IMR-90 (cell line): ENCODE measurements around the gene CPLX1. TPM values are rescaled to one million over a fixed set of nuclear protein-coding genes. Genes with fewer than 3 reads are reported as not detected.

Experiments
- ATAC-seq: fragments of 200-7000 bp; cut with Tn5 transposase; 2 replicates; pipeline ENCODE4 v1.9.1; 2020; ENCODE audit warnings: low read depth, mild to moderate bottlenecking, moderate library complexity
- BruUV-seq: library from RNA; stranded (reverse); fragments of 400-500 nt; replicated peaks from 2 replicates; lab custom pipeline; 2021; lab: Mats Ljungman, UMichigan
- CTCF ChIA-PET: fragments of 300-600 bp; formaldehyde crosslinking; extraction: SDS; loops from one replicate; lab custom pipeline; 2021; ENCODE audit warnings: antibody characterized with exemption; lab: Yijun Ruan, JAX
- POLR2A ChIA-PET: fragments of 300-600 bp; sonication (Branson Sonifier 250); formaldehyde crosslinking; loops from one replicate; lab custom pipeline; 2022; ENCODE audit warnings: antibody characterized with exemption; ENCODE audit not compliant: unreplicated experiment; lab: Charles Lee
- DNase-seq: peaks from one replicate; pipeline ENCODE4 v3.0.0; 2013
- H2AFZ ChIP-seq: replicated peaks from 2 replicates; pipeline ENCODE3; 2013; ENCODE audit warnings: low read length, mild to moderate bottlenecking; ENCODE audit not compliant: poor library complexity
- H2AK5ac ChIP-seq: 2 replicates; pipeline ENCODE4 v1.6.1; 2013; ENCODE audit warnings: low read depth, low read length, inconsistent platforms
- H2AK9ac ChIP-seq: replicated peaks from 2 replicates; pipeline ENCODE3; 2013; ENCODE audit warnings: mild to moderate bottlenecking, low read depth, low read length, moderate library complexity; ENCODE audit not compliant: poor library complexity
- H2BK120ac ChIP-seq: 2 replicates; pipeline ENCODE4 v1.6.1; 2013; ENCODE audit warnings: low read depth, low read length, inconsistent platforms
- H2BK15ac ChIP-seq: 3 replicates; pipeline ENCODE4 v1.6.1; 2013; ENCODE audit warnings: low read depth, low read length, inconsistent platforms
- H2BK20ac ChIP-seq: 2 replicates; pipeline ENCODE4 v1.6.1; 2013; ENCODE audit warnings: low read depth, mild to moderate bottlenecking, inconsistent platforms, low read length, moderate library complexity
- H2BK5ac ChIP-seq: 2 replicates; pipeline ENCODE4 v1.6.1; 2013; ENCODE audit warnings: mild to moderate bottlenecking, low read depth, low read length, inconsistent platforms; ENCODE audit not compliant: poor library complexity, severe bottlenecking
- H3K14ac ChIP-seq: replicated peaks from 2 replicates; pipeline ENCODE4 v1.6.1; 2013; ENCODE audit warnings: low read depth, low read length, inconsistent platforms
- H3K18ac ChIP-seq: 2 replicates; pipeline ENCODE4 v1.6.1; 2013; ENCODE audit warnings: low read depth, low read length, control low read depth
- H3K23ac ChIP-seq: 2 replicates; pipeline ENCODE4 v1.6.1; 2013; ENCODE audit warnings: low read depth, low read length, inconsistent platforms
- H3K27ac ChIP-seq: 2 replicates; pipeline ENCODE4 v1.5.1; 2013; ENCODE audit warnings: mild to moderate bottlenecking, control low read depth, low read length; ENCODE audit not compliant: insufficient read depth
- H3K27me3 ChIP-seq: 2 replicates; pipeline ENCODE4 v1.6.1; 2013; ENCODE audit warnings: low read length; ENCODE audit not compliant: control insufficient read depth, insufficient read depth
- H3K36me3 ChIP-seq: 2 replicates; pipeline ENCODE4 v1.6.1; 2013; ENCODE audit warnings: low read length, mixed read lengths; ENCODE audit not compliant: control insufficient read depth, insufficient read depth
- H3K4ac ChIP-seq: 2 replicates; pipeline ENCODE4 v1.6.1; 2013; ENCODE audit warnings: low read depth, low read length, inconsistent platforms
- H3K4me1 ChIP-seq: 2 replicates; pipeline ENCODE4 v1.6.1; 2013; ENCODE audit warnings: low read length, mixed read lengths; ENCODE audit not compliant: control insufficient read depth, insufficient read depth
- H3K4me2 ChIP-seq: 2 replicates; pipeline ENCODE4 v1.6.1; 2013; ENCODE audit warnings: low read depth, mild to moderate bottlenecking, control low read depth, low read length, moderate library complexity
- H3K4me3 ChIP-seq: 2 replicates; pipeline ENCODE4 v1.5.1; 2013; ENCODE audit warnings: low read depth, mild to moderate bottlenecking, control low read depth, low read length, moderate library complexity; ENCODE audit not compliant: insufficient read depth
- H3K56ac ChIP-seq: 2 replicates; pipeline ENCODE4 v1.6.1; 2013; ENCODE audit warnings: low read length, inconsistent platforms; ENCODE audit not compliant: insufficient read depth; ENCODE audit errors: extremely low read depth
- H3K79me1 ChIP-seq, 2 experiments: 2 replicates each; pipeline ENCODE4 v1.6.1; 2013; ENCODE audit warnings: low read length in 2 of 2, inconsistent platforms in 1 of 2, low read depth in 1 of 2
- H3K9ac ChIP-seq: 2 replicates; pipeline ENCODE4 v1.6.1; 2013; ENCODE audit warnings: low read depth, low read length, control low read depth
- H3K9me1 ChIP-seq: 2 replicates; pipeline ENCODE4 v1.6.1; 2013; ENCODE audit warnings: low read length, inconsistent platforms; ENCODE audit not compliant: insufficient read depth
- H3K9me3 ChIP-seq: 2 replicates; pipeline ENCODE4 v1.6.1; 2013; ENCODE audit warnings: low read length; ENCODE audit not compliant: control insufficient read depth, insufficient read depth
- H4K20me1 ChIP-seq: 2 replicates; pipeline ENCODE4 v1.6.1; 2013; ENCODE audit warnings: low read length, inconsistent platforms; ENCODE audit not compliant: insufficient read depth
- H4K5ac ChIP-seq: 2 replicates; pipeline ENCODE4 v1.6.1; 2013; ENCODE audit warnings: mild to moderate bottlenecking, low read depth, low read length, control low read depth
- H4K8ac ChIP-seq, 2 experiments: 2 replicates each; pipeline ENCODE4 v1.6.1; 2013; ENCODE audit warnings: low read depth in 2 of 2, low read length in 2 of 2, control low read depth in 1 of 2, inconsistent platforms in 1 of 2
- H4K91ac ChIP-seq: 2 replicates; pipeline ENCODE4 v1.6.1; 2013; ENCODE audit warnings: low read depth, low read length, inconsistent platforms; ENCODE audit not compliant: insufficient read depth
- BHLHE40 ChIP-seq: fragments of 150-350 bp; IDR thresholded peaks from 2 replicates; pipeline ENCODE4 v1.6.1; 2016; ENCODE audit warnings: mild to moderate bottlenecking, low read depth, low read length
- FOS ChIP-seq: fragments of 150-350 bp; IDR thresholded peaks from 2 replicates; pipeline ENCODE4 v1.6.1; 2016; ENCODE audit warnings: low read depth, low read length
- MAFK ChIP-seq: IDR thresholded peaks from 2 replicates; pipeline ENCODE4 v1.6.1; 2012; ENCODE audit warnings: low read depth, low read length, improper control_type of control experiment
- MAZ ChIP-seq: IDR thresholded peaks from 2 replicates; pipeline ENCODE4 v1.6.1; 2012; ENCODE audit warnings: low read depth, mild to moderate bottlenecking, low read length, improper control_type of control experiment, moderate library complexity, borderline replicate concordance
- NFE2L2 ChIP-seq: fragments of 150-350 bp; IDR thresholded peaks from 2 replicates; pipeline ENCODE4 v1.6.1; 2016; ENCODE audit warnings: low read depth, mild to moderate bottlenecking, low read length
- POLR2A ChIP-seq: IDR thresholded peaks from 2 replicates; pipeline ENCODE4 v1.6.1; 2012; ENCODE audit warnings: mild to moderate bottlenecking, low read depth, low read length
- RAD21 ChIP-seq: IDR thresholded peaks from 2 replicates; pipeline ENCODE4 v1.6.1; 2012; ENCODE audit warnings: low read length, improper control_type of control experiment
- RCOR1 ChIP-seq: IDR thresholded peaks from 2 replicates; pipeline ENCODE4 v1.6.1; 2012; ENCODE audit warnings: mild to moderate bottlenecking, low read length, improper control_type of control experiment; ENCODE audit not compliant: insufficient replicate concordance
- WGBS, 2 experiments: methylation state at CpG; one replicate each; pipeline versions ENCODE4 v1.1.5 to v1.1.7; 2013; ENCODE audit warnings: missing lambda C conversion rate in 2 of 2; ENCODE audit not compliant: insufficient read length in 1 of 2; ENCODE audit errors: extremely low coverage in 2 of 2; 5-methylcytosine and 5-hydroxymethylcytosine counted together
- dilution Hi-C: fragments of 300-500 bp; cut with HindIII; formaldehyde crosslinking; loops from one replicate; pipeline ENCODE4 v1.14.3; 2018; ENCODE audit warnings: low sequenced_read_pairs; ENCODE audit not compliant: unreplicated experiment
- in situ Hi-C: fragments of 300-500 bp; cut with MboI; formaldehyde crosslinking; loops from 3 replicates; pipeline ENCODE4 v1.14.3; 2019; ENCODE audit warnings: low sequenced_read_pairs, inconsistent platforms, mixed read lengths
- intact Hi-C: fragments of 100-400 bp; cut with micrococcal nuclease; formaldehyde crosslinking; loops from 2 replicates; pipeline ENCODE4 v1.10.0; 2022
- polyA plus RNA-seq, 3 experiments: library from polyadenylated mRNA; depleted of rRNA; stranded (reverse); fragments of >200 nt; gene quantifications; 2 replicates each; pipeline ENCODE4 v1.2.3, GENCODE V29; 2012; ENCODE audit warnings: low replicate concordance in 1 of 3
- total RNA-seq: library from RNA; depleted of rRNA; stranded (reverse); fragments of >200 nt; gene quantifications from 2 replicates; pipeline ENCODE4 v1.2.3, GENCODE V29; 2012
- TF ChIP-seq, protein P1 (sequence below): fragments of 150-350 bp; IDR thresholded peaks from 2 replicates; pipeline ENCODE4 v1.6.1; 2016; ENCODE audit warnings: low read depth, mild to moderate bottlenecking, low read length, moderate library complexity, borderline replicate concordance

CPLX1 gene
- total and polyA plus RNA-seq, 2 of the 4 experiments (the other 2 are of a cell fraction), result 0.05 TPM; not detected in 1

DNA sequence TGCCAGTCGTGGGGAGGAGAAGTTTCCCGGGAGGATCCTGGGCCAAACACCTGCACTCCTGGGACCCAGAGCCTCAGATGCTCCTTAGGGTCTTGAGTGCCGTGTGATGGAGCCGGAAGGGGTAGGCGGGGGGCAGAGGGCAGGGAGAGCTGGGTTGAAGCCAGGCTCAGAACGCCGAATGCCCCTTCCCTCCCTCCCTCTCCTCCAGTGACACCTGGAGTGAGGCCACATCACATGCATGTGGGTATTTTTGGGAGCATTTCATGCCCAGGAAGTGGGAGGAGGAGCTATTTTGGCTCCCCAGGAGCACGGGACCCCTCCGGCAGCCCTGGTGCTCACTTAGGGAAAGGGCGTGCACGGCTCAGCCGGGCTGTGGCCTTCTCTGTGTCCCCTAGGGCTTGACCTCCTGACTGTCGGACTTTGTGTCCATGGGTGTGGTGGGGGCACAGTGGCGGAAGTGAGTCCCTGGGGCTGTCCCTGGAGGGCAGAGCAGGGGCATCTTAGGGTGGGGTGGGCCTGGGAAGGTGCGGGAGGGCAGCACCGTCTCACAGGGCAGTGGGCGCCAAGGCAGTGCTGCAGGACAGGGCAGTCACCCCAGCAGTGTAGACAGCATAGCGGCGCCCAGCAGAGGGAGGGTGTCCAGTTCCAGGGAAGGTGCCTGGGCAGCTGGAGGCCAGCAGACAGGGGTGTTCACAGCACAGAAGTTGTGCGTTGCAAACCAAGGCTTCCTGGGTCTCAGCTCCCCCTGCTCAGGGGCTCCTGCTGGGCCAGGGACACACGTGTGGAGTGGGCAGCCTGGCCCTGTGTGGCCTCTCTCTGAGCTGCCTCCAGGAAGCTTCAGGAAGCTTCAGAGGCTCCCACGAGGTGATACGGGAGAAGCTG lies 4.9 kb upstream of the CPLX1 start:
- Histone ChIP-seq H3K4me2 (no peak overlapping the region), H3K4me3 (no peak overlapping the region), H2AK9ac (no peak overlapping the region), H3K36me3 (no peaks in the 10 kb centered on the region), H3K9me3 (peaks cover 5% of the 10 kb centered on the region; the same call in 1 of the 2 replicates), H3K9me1 (no peaks in the 10 kb centered on the region), H2AK5ac (no peak overlapping the region), H2BK15ac (no peak overlapping the region), H4K91ac (no peak overlapping the region), H3K79me1 (no peaks in the 10 kb centered on the region), H3K27ac (no peak overlapping the region), H4K5ac (no peak overlapping the region), H3K14ac (no peak overlapping the region), H4K20me1 (peaks cover 3% of the 10 kb centered on the region; the same call in 1 of the 2 replicates), H3K9ac (no peak overlapping the region), H4K8ac (no peak overlapping the region), H3K23ac (no peak overlapping the region), H3K4me1 (no peaks in the 10 kb centered on the region; the same call in 1 of the 2 replicates), H2BK20ac (no peak overlapping the region), H3K56ac (no peak overlapping the region), H2BK120ac (no peak overlapping the region), H3K18ac (no peak overlapping the region), H3K4ac (no peak overlapping the region), H2BK5ac (no peak overlapping the region), H2AFZ (no peak overlapping the region), H3K27me3 (peaks cover 45% of the 10 kb centered on the region)
- POLR2A ChIA-PET, result no interaction called here
- no peak for ATAC-seq
- intact Hi-C loops, result no loop called here
- BruUV-seq, result no TSS peak
- 72% methylated on average over 10 of the region's 23 CpGs; no CpG with 5 or more reads in 1 of the 2 experiments for WGBS, 2 experiments
- no peak for DNase-seq
- TF ChIP-seq POLR2A, result no peak
- TF ChIP-seq, protein P1, sequence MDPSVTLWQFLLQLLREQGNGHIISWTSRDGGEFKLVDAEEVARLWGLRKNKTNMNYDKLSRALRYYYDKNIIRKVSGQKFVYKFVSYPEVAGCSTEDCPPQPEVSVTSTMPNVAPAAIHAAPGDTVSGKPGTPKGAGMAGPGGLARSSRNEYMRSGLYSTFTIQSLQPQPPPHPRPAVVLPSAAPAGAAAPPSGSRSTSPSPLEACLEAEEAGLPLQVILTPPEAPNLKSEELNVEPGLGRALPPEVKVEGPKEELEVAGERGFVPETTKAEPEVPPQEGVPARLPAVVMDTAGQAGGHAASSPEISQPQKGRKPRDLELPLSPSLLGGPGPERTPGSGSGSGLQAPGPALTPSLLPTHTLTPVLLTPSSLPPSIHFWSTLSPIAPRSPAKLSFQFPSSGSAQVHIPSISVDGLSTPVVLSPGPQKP, result no peak
- TF ChIP-seq RCOR1, result no peak
- no peak for TF ChIP-seq RAD21
- no peak for TF ChIP-seq MAFK
- no peak for TF ChIP-seq MAZ
- no peak for TF ChIP-seq FOS
- no peak for TF ChIP-seq BHLHE40
- no peak for TF ChIP-seq NFE2L2
- in situ Hi-C loops, result no loop called here
- CTCF ChIA-PET, result no interaction called here
- dilution Hi-C loops, result no loop called here
